MCF 10A (cell line): ENCODE results near the gene COL4A6. TPM values are rescaled to one million over a fixed set of nuclear protein-coding genes. Genes with fewer than 3 reads are reported as not detected.

Experiments
- BruUV-seq: library from RNA; stranded (reverse); fragments of 400-500 nt; replicated peaks from 2 replicates; lab custom pipeline; 2021; lab: Mats Ljungman, UMichigan
- CTCF ChIA-PET: fragments of 300-600 bp; sonication (Branson Sonifier 250); formaldehyde crosslinking; extraction: SDS; loops from one replicate; lab custom pipeline; 2021; ENCODE audit warnings: antibody characterized with exemption, inconsistent platforms; lab: Yijun Ruan, JAX
- POLR2A ChIA-PET: fragments of 300-600, 350-650 bp; sonication (Branson Sonifier 250); formaldehyde crosslinking; extraction: SDS; loops from one replicate; lab custom pipeline; 2020; ENCODE audit warnings: antibody characterized with exemption, inconsistent platforms; lab: Yijun Ruan, JAX
- DNase-seq: peaks from one replicate; pipeline ENCODE4 v3.0.0-alpha.2; 2018; ENCODE audit not compliant: unreplicated experiment
- H3K27ac Mint-ChIP-seq: one replicate; pipeline ENCODE4 v1.8.0; 2022; ENCODE audit warnings: mild to moderate bottlenecking, low read depth, mixed read lengths; ENCODE audit not compliant: unreplicated experiment
- H3K27me3 Mint-ChIP-seq: one replicate; pipeline ENCODE4 v1.8.0; 2022; ENCODE audit warnings: mixed read lengths; ENCODE audit not compliant: insufficient read depth, unreplicated experiment
- H3K36me3 Mint-ChIP-seq: one replicate; pipeline ENCODE4 v1.8.0; 2022; ENCODE audit warnings: mild to moderate bottlenecking, moderate library complexity, mixed read lengths; ENCODE audit not compliant: insufficient read depth, unreplicated experiment
- H3K4me1 Mint-ChIP-seq: one replicate; pipeline ENCODE4 v1.8.0; 2022; ENCODE audit warnings: mixed read lengths; ENCODE audit not compliant: insufficient read depth, unreplicated experiment
- H3K4me3 Mint-ChIP-seq: one replicate; pipeline ENCODE4 v1.8.0; 2022; ENCODE audit warnings: mild to moderate bottlenecking, moderate library complexity, mixed read lengths; ENCODE audit not compliant: unreplicated experiment
- H3K9me3 Mint-ChIP-seq: one replicate; pipeline ENCODE4 v1.8.0; 2022; ENCODE audit warnings: mixed read lengths; ENCODE audit not compliant: unreplicated experiment
- intact Hi-C: fragments of 100-400 bp; cut with micrococcal nuclease; formaldehyde crosslinking; loops from 2 replicates; pipeline ENCODE4 v1.14.1; 2022
- total RNA-seq: library from RNA; stranded (reverse); gene quantifications from 2 replicates; pipeline ENCODE4 v1.2.3, GENCODE V29; 2022
- TF ChIP-seq, protein P1 (sequence below): fragments of 200-600 bp; IDR thresholded peaks from one replicate; pipeline ENCODE4 v1.8.0; 2022; ENCODE audit warnings: antibody characterized with exemption, mild to moderate bottlenecking; ENCODE audit not compliant: unreplicated experiment

The COL4A6 gene
- total RNA-seq, 1 experiment from 2014 or later = 58.3 TPM

DNA sequence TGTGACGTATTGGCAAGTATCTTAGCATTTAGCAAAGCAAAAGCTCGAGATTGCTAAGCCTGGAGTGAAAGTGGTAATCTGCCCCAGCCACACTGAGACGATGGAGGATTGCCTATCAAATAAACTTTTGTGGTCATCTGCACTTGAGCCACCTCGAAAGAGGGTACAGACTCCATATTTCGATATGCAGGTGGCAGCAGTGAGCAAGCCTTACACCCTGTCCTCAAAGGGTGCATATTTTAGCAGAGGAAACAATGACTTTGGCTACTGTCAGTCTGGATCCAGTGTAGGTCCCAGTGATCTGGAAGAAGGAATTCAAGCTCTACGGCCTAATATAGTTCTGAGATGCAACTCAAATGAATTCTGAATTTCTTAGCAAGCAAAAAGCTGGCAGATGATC, 192.8 kb downstream of the COL4A6 start:
- TF ChIP-seq, protein P1, sequence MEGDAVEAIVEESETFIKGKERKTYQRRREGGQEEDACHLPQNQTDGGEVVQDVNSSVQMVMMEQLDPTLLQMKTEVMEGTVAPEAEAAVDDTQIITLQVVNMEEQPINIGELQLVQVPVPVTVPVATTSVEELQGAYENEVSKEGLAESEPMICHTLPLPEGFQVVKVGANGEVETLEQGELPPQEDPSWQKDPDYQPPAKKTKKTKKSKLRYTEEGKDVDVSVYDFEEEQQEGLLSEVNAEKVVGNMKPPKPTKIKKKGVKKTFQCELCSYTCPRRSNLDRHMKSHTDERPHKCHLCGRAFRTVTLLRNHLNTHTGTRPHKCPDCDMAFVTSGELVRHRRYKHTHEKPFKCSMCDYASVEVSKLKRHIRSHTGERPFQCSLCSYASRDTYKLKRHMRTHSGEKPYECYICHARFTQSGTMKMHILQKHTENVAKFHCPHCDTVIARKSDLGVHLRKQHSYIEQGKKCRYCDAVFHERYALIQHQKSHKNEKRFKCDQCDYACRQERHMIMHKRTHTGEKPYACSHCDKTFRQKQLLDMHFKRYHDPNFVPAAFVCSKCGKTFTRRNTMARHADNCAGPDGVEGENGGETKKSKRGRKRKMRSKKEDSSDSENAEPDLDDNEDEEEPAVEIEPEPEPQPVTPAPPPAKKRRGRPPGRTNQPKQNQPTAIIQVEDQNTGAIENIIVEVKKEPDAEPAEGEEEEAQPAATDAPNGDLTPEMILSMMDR = no peak
- BruUV-seq = no TSS peak
- Mint-ChIP-seq H3K27me3 (peaks cover 62% of the 10 kb centered on the region), H3K36me3 (peaks cover 3% of the 10 kb centered on the region), H3K9me3 (no peaks in the 10 kb centered on the region), H3K4me3 (no peak overlapping the region), H3K27ac (no peak overlapping the region), H3K4me1 (no peaks in the 10 kb centered on the region)
- DNase-seq = peak; percentile 13
- ChIA-PET POLR2A (no interaction called here), CTCF (no interaction called here)
- intact Hi-C loops = no loop called here

DNA sequence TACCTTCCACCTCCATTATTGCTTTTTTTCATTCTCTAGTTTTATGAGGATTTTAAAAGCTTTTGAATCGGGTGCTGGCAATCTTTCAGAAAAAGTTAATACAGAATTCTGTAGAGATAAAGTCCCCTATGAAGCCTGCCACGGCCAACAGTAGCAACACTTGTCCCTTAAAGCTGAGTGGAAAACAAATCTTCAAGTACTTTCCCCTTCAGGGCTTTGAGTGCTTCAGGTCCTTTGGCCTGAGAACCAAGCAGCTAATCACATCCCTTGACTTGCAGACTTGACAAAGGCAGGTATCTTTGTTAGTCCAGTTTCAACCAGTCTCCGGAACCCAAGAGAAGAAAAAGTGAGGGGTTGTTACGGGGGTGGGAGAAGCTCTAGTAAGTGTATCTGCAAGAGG, 202.2 kb downstream of the COL4A6 start:
- POLR2A ChIA-PET = interaction anchor here (1.9 kb wide), 1 partner anchor 203 kb away, joined by 9 read pairs; the partner anchor contains the start of gene COL4A5
- Mint-ChIP-seq H3K4me3 (no peak overlapping the region), H3K27ac (no peak overlapping the region), H3K36me3 (peaks cover 5% of the 10 kb centered on the region), H3K9me3 (no peaks in the 10 kb centered on the region), H3K27me3 (peaks cover 78% of the 10 kb centered on the region), H3K4me1 (no peaks in the 10 kb centered on the region)
- TF ChIP-seq, protein P1 = no peak
- DNase-seq = no peak
- intact Hi-C loops = no loop called here
- CTCF ChIA-PET = interaction anchor here (0.7 to 2.6 kb wide), 3 partner anchors 11 to 68 kb away, joined by 4 to 17 read pairs (median 6); no protein-coding TSS in a partner anchor
- no TSS peak for BruUV-seq

DNA sequence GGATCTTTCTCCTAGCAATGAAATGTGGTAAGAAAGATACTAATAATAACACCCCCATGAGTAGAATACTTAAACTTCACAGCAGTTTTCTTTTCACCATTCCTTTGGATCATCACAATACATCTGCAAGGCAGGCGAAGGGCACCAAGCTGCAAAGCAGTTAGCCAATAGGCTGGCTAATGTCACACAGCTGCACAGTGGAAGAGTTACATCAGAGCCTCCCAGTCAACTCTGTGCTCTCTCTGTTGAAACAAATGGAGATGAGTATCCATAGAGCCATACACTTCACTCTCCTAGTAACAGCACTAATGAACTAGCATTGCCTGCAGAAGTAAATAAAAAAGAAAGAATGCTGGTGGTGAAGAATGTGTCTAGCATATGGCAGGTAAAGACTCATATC, 207.6 kb downstream of the COL4A6 start:
- H3K9me3 Mint-ChIP-seq = no peaks in the 10 kb centered on the region
- no peaks in the 10 kb centered on the region for H3K4me1 Mint-ChIP-seq
- no peak for DNase-seq
- TF ChIP-seq, protein P1 = no peak
- POLR2A ChIA-PET = interaction anchor here (0.7 to 2.0 kb wide), 3 partner anchors 31 to 167 kb away, joined by 3 to 7 read pairs (median 4); no protein-coding TSS in a partner anchor
- CTCF ChIA-PET = interaction anchor here (0.8 kb wide), 1 partner anchor 14 kb away, joined by 3 read pairs; no protein-coding TSS in a partner anchor
- intact Hi-C loops = no loop called here
- H3K27ac Mint-ChIP-seq = no peak overlapping the region
- H3K36me3 Mint-ChIP-seq = peaks cover 10% of the 10 kb centered on the region
- H3K27me3 Mint-ChIP-seq = peaks cover 93% of the 10 kb centered on the region
- H3K4me3 Mint-ChIP-seq = no peak overlapping the region
- BruUV-seq = no TSS peak

DNA sequence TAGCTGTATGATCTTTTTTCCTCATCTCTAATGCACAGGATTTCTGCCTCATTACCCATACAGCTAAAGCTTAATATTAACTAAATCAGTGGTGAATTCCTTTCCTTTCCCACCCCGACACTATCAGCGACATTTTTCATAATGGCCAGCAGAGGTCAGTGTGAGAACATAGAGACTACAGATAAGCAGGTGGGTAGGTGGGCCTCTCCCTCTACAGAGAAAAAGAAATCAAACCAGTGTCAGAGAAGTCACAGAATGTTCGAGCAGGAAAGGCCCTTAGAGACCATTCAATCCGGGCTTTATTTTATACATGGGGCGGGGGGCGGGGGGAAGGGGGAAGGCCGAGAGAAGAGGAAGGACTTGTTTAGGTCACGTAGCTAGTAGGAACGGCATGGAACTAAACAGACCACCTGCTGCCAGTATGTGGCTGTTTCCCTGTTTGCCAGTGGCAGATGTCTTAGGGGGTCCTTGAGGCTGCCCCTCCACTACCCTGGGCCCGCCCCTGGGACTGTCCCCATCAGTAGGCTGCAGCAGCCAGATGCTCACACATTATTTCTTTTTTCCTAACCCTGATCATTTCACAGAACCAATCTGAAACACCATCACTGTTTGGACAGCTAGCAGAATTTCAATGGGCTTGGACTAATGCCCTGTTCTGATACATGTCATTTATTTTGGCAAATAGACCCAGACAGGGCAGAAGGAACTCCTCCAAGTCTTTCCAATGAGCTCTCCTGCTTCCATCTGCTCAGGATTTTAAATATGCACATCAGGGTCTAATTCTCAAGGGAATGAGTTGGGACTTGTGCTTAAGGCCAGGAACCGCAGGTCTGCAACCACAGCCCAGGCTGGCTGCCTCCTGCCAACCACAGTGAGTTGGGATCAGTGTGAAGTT, 213.2 kb downstream of the COL4A6 start:
- CTCF ChIA-PET = interaction anchor here (0.6 to 5.7 kb wide), 53 partner anchors 8 to 373 kb away, joined by 3 to 72 read pairs (median 4); no protein-coding TSS in a partner anchor
- POLR2A ChIA-PET = interaction anchor here (0.6 to 1.7 kb wide), 7 partner anchors 10 to 271 kb away, joined by 3 to 6 read pairs (median 4); partner anchors contain the start of gene COL4A5
- BruUV-seq = no TSS peak
- H3K9me3 Mint-ChIP-seq = no peaks in the 10 kb centered on the region
- peaks cover 87% of the 10 kb centered on the region for H3K27me3 Mint-ChIP-seq
- H3K4me1 Mint-ChIP-seq = peaks cover 6% of the 10 kb centered on the region
- H3K27ac Mint-ChIP-seq = peak overlapping the region; percentile 65
- H3K4me3 Mint-ChIP-seq = no peak overlapping the region
- TF ChIP-seq, protein P1 = peak; percentile 74
- peaks cover 24% of the 10 kb centered on the region for H3K36me3 Mint-ChIP-seq
- intact Hi-C loops = loop anchor here (1.0 to 5.0 kb wide), 4 partner anchors 79 to 312 kb away; no protein-coding TSS in a partner anchor
- DNase-seq = peak; percentile 53
